HG03460 (cell line): ENCODE data around the gene GNG14.
"Not testable (repeated sequence)": the region's sequence is repeated elsewhere in the genome, so short reads cannot be mapped to it uniquely, and the experiment has no call there.

Experiments
- ATAC-seq: cut with Tn5 transposase; IDR thresholded peaks from one replicate; pipeline ENCODE4 v1.9.1; 2021; ENCODE audit not compliant: unreplicated experiment

The GNG14 gene

GRCh38 chr19:12666265-12667048 lies 21.3 kb upstream of the GNG14 start, which contains the start of the genes MAN2B1 and WDR83:
Gene MAN2B1, minus strand, starts transcription at chr19:12666742. Its CDS starts 41 bp downstream, at chr19:12666701.
Gene WDR83, plus strand, starts transcription at chr19:12666807. Its CDS starts 2,984 bp downstream, at chr19:12669791.
- ATAC-seq, result peak; percentile 41

- no peak for ATAC-seq
Observed at GRCh38 chr19:12667731-12668302, 20.0 kb upstream of the GNG14 start.

- ATAC-seq, result no peak
Observed at GRCh38 chr19:12668346-12668745, 19.5 kb upstream of the GNG14 start.

GRCh38 chr19:12668932-12669269 lies 18.9 kb upstream of the GNG14 start:
- no peak for ATAC-seq

GRCh38 chr19:12669270-12670158 lies 18.3 kb upstream of the GNG14 start:
- no peak for ATAC-seq

GRCh38 chr19:12670159-12670928 lies 17.5 kb upstream of the GNG14 start:
- ATAC-seq, result no peak

GRCh38 chr19:12672744-12673143 lies 15.1 kb upstream of the GNG14 start:
- ATAC-seq, result no peak

GRCh38 chr19:12675399-12675798 lies 12.4 kb upstream of the GNG14 start:
- no peak for ATAC-seq

GRCh38 chr19:12675940-12676339 lies 11.9 kb upstream of the GNG14 start:
- ATAC-seq, result no peak

- ATAC-seq, result no peak
Observed at GRCh38 chr19:12676384-12676792, 11.4 kb upstream of the GNG14 start.

- ATAC-seq, result no peak
Observed at GRCh38 chr19:12676928-12677327, 10.9 kb upstream of the GNG14 start.

- ATAC-seq, result not testable (repeated sequence)
Observed at GRCh38 chr19:12678039-12678438, 9.8 kb upstream of the GNG14 start.

- no peak for ATAC-seq
Observed at GRCh38 chr19:12680034-12680433, 7.8 kb upstream of the GNG14 start.

GRCh38 chr19:12681074-12681987 lies 6.5 kb upstream of the GNG14 start, which contains the start of gene DHPS:
Gene DHPS, minus strand, starts transcription at chr19:12681880. Its CDS starts 114 bp downstream, at chr19:12681766.
- peak; percentile 61 for ATAC-seq

- ATAC-seq, result no peak
Observed at GRCh38 chr19:12685831-12686230, 2.0 kb upstream of the GNG14 start.

GRCh38 chr19:12689012-12689411 lies 1.2 kb downstream of the GNG14 start:
- ATAC-seq, result no peak

GRCh38 chr19:12689581-12690216 lies 1.9 kb downstream of the GNG14 start:
- no peak for ATAC-seq

GRCh38 chr19:12692960-12693359 lies 5.2 kb downstream of the GNG14 start:
- ATAC-seq, result no peak

- no peak for ATAC-seq
Observed at GRCh38 chr19:12694641-12695040, 6.8 kb downstream of the GNG14 start.
